ENCODE measurements around the gene NUDT6. TPM values are rescaled to one million over a fixed set of nuclear protein-coding genes. Genes with fewer than 3 reads are reported as not detected.
A peak's percentile ranks its signal among the peaks of the same experiment; 100 is the strongest.

The NUDT6 gene
- polyA plus RNA-seq, 1 of the 3 experiments (the other 2 are of a cell fraction) = 10.1 TPM

- H3K27me3 ChIP-seq (ENCODE audit: insufficient read depth) = no peaks in the 10 kb centered on the region
- H3K27ac ChIP-seq (ENCODE audit: low read depth in 2 of 2, low read length in 1 of 2) = peak overlapping the region; percentile 67 to 95
- peak overlapping the region; percentile 81 for H3K4me2 ChIP-seq
- no peaks in the 10 kb centered on the region for H3K9me3 ChIP-seq
- ChIA-PET CTCF (interaction anchor here (0.9 to 4.6 kb wide), 6 partner anchors 8 to 222 kb away, joined by 3 to 43 read pairs (median 5); no protein-coding TSS in a partner anchor), POLR2A (interaction anchor here (1.2 to 1.3 kb wide), 2 partner anchors 9 to 190 kb away, joined by 4 to 5 read pairs; partner anchors contain the start of gene BBS12)
- peaks cover 7% of the 10 kb centered on the region in 2 experiments; a peak in 3 of 4 replicates for H3K4me1 ChIP-seq (ENCODE audit: control insufficient read depth in 1 of 2, insufficient read depth in 2 of 2, low read depth in 1 of 2, low read length in 1 of 2)
- H4K20me1 ChIP-seq (ENCODE audit: insufficient read depth) = no peaks in the 10 kb centered on the region
- peaks cover 76% of the 10 kb centered on the region for H3K79me2 ChIP-seq (ENCODE audit: insufficient read depth)
- peak overlapping the region; percentile 94 for H2AFZ ChIP-seq (ENCODE audit: low read depth)
- H3K4me3 ChIP-seq (ENCODE audit: low read depth in 2 of 2, low read length in 1 of 2) = peak overlapping the region; percentile 77 to 96
- 1% methylated on average over 34 of the region's 34 CpGs for WGBS (ENCODE audit: low lambda C conversion rate)
- peaks cover 13% of the 10 kb centered on the region for H3F3A ChIP-seq (replicated peaks; ENCODE audit: insufficient read depth)
- peak overlapping the region; percentile 75; the same call in 1 of the 2 replicates for H3K9ac ChIP-seq
- DNase-seq = peak; percentile 83
- H3K36me3 ChIP-seq (replicated peaks in 1 of 2; ENCODE audit: control insufficient read depth in 1 of 2, insufficient read depth in 2 of 2, low read length in 1 of 2) = no peaks in the 10 kb centered on the region
- H3K9me2 ChIP-seq = no peaks in the 10 kb centered on the region
- TF ChIP-seq, protein P1, sequence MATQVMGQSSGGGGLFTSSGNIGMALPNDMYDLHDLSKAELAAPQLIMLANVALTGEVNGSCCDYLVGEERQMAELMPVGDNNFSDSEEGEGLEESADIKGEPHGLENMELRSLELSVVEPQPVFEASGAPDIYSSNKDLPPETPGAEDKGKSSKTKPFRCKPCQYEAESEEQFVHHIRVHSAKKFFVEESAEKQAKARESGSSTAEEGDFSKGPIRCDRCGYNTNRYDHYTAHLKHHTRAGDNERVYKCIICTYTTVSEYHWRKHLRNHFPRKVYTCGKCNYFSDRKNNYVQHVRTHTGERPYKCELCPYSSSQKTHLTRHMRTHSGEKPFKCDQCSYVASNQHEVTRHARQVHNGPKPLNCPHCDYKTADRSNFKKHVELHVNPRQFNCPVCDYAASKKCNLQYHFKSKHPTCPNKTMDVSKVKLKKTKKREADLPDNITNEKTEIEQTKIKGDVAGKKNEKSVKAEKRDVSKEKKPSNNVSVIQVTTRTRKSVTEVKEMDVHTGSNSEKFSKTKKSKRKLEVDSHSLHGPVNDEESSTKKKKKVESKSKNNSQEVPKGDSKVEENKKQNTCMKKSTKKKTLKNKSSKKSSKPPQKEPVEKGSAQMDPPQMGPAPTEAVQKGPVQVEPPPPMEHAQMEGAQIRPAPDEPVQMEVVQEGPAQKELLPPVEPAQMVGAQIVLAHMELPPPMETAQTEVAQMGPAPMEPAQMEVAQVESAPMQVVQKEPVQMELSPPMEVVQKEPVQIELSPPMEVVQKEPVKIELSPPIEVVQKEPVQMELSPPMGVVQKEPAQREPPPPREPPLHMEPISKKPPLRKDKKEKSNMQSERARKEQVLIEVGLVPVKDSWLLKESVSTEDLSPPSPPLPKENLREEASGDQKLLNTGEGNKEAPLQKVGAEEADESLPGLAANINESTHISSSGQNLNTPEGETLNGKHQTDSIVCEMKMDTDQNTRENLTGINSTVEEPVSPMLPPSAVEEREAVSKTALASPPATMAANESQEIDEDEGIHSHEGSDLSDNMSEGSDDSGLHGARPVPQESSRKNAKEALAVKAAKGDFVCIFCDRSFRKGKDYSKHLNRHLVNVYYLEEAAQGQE (IDR thresholded peaks at IDR 0.05; ENCODE audit: low read depth, low read length) = peak; percentile 47; the same call in 1 of the 2 replicates
- TF ChIP-seq, protein P2, sequence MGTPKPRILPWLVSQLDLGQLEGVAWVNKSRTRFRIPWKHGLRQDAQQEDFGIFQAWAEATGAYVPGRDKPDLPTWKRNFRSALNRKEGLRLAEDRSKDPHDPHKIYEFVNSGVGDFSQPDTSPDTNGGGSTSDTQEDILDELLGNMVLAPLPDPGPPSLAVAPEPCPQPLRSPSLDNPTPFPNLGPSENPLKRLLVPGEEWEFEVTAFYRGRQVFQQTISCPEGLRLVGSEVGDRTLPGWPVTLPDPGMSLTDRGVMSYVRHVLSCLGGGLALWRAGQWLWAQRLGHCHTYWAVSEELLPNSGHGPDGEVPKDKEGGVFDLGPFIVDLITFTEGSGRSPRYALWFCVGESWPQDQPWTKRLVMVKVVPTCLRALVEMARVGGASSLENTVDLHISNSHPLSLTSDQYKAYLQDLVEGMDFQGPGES (IDR thresholded peaks at IDR 0.05; ENCODE audit: low read depth, low read length) = no peak
- no peak for TF ChIP-seq USF2 (IDR thresholded peaks at IDR 0.05; ENCODE audit: borderline replicate concordance, low read depth, low read length)
- TF ChIP-seq GABPA (IDR thresholded peaks at IDR 0.05; ENCODE audit: low read depth) = peak; percentile 87
- peak; percentile 94 for TF ChIP-seq MXI1 (IDR thresholded peaks at IDR 0.05; ENCODE audit: low read depth, low read length)
- TF ChIP-seq GATA2 (CRISPR knock-in tag; IDR thresholded peaks at IDR 0.05) = no peak
- TF ChIP-seq, protein P3, sequence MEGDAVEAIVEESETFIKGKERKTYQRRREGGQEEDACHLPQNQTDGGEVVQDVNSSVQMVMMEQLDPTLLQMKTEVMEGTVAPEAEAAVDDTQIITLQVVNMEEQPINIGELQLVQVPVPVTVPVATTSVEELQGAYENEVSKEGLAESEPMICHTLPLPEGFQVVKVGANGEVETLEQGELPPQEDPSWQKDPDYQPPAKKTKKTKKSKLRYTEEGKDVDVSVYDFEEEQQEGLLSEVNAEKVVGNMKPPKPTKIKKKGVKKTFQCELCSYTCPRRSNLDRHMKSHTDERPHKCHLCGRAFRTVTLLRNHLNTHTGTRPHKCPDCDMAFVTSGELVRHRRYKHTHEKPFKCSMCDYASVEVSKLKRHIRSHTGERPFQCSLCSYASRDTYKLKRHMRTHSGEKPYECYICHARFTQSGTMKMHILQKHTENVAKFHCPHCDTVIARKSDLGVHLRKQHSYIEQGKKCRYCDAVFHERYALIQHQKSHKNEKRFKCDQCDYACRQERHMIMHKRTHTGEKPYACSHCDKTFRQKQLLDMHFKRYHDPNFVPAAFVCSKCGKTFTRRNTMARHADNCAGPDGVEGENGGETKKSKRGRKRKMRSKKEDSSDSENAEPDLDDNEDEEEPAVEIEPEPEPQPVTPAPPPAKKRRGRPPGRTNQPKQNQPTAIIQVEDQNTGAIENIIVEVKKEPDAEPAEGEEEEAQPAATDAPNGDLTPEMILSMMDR (IDR thresholded peaks at IDR 0.05) = no peak; the same call in 1 of the 2 replicates
- no peak for TF ChIP-seq JUND (IDR thresholded peaks at IDR 0.05)
- TF ChIP-seq ZBTB33 (IDR thresholded peaks at IDR 0.05; ENCODE audit: borderline replicate concordance, low read depth) = no peak
- TF ChIP-seq TCF12 (IDR thresholded peaks at IDR 0.05) = no peak
- peak; percentile 85 for TF ChIP-seq TAF1 (IDR thresholded peaks at IDR 0.05; ENCODE audit: borderline replicate concordance, low read depth, low read length)
- TF ChIP-seq FOSL2 (IDR thresholded peaks at IDR 0.05; ENCODE audit: borderline replicate concordance, low read depth) = no peak
- no peak for TF ChIP-seq EP300 (IDR thresholded peaks at IDR 0.05; ENCODE audit: borderline replicate concordance in 1 of 2, low read depth in 1 of 2, low read length in 1 of 2)
- TF ChIP-seq FOXJ3 (CRISPR knock-in tag; IDR thresholded peaks at IDR 0.05) = no peak
- TF ChIP-seq SIN3A (IDR thresholded peaks at IDR 0.05; ENCODE audit: borderline replicate concordance, low read depth, low read length) = peak; percentile 95
- TF ChIP-seq NFIC (IDR thresholded peaks at IDR 0.05; ENCODE audit: borderline replicate concordance) = no peak
- TF ChIP-seq, protein P4, sequence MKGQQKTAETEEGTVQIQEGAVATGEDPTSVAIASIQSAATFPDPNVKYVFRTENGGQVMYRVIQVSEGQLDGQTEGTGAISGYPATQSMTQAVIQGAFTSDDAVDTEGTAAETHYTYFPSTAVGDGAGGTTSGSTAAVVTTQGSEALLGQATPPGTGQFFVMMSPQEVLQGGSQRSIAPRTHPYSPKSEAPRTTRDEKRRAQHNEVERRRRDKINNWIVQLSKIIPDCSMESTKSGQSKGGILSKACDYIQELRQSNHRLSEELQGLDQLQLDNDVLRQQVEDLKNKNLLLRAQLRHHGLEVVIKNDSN (IDR thresholded peaks at IDR 0.05; ENCODE audit: borderline replicate concordance, low read depth) = no peak; the same call in 1 of the 2 replicates
- TF ChIP-seq POLR2AphosphoS5 (IDR thresholded peaks at IDR 0.05; ENCODE audit: low read depth, low read length) = peak; percentile 72
- TF ChIP-seq RXRA (IDR thresholded peaks at IDR 0.05; ENCODE audit: borderline replicate concordance, low read depth) = no peak
- TF ChIP-seq NRF1 (IDR thresholded peaks at IDR 0.05; ENCODE audit: low read depth, low read length) = no peak
- TF ChIP-seq SMC3 (IDR thresholded peaks at IDR 0.05; ENCODE audit: low read depth, low read length) = no peak
- peak; percentile 83; the same call in 1 of the 2 replicates for TF ChIP-seq FOXM1 (IDR thresholded peaks at IDR 0.05; ENCODE audit: low read depth)
Observed at GRCh38 chr4:122922877-122923511, 597 bp upstream of the NUDT6 start.

All from SK-N-SH (cell line).